Caco-2 (cell line): Measurements from ENCODE around the gene ZNF302. TPM values are rescaled to one million over a fixed set of nuclear protein-coding genes. Genes with fewer than 3 reads are reported as not detected.
"Not testable (repeated sequence)": the region's sequence is repeated elsewhere in the genome, so short reads cannot be mapped to it uniquely, and the experiment has no call there.

Source experiments
- BruUV-seq: library from RNA; stranded (reverse); fragments of 400-500 nt; replicated peaks from 2 replicates; lab custom pipeline; 2021; lab: Mats Ljungman, UMichigan
- CTCF ChIA-PET: fragments of 300-600 bp; sonication (Branson Sonifier 250); formaldehyde crosslinking; loops from one replicate; lab custom pipeline; 2022; ENCODE audit warnings: antibody characterized with exemption; lab: Charles Lee
- POLR2A ChIA-PET: fragments of 300-600 bp; sonication (Branson Sonifier 250); formaldehyde crosslinking; loops from one replicate; lab custom pipeline; 2022; ENCODE audit warnings: antibody characterized with exemption; lab: Charles Lee
- DNase-seq, 2 experiments: peaks; one replicate each; pipeline versions ENCODE4 v3.0.0 to v3.0.0-alpha.2; 2020 to 2022
- H3K27me3 ChIP-seq: replicated peaks from 2 replicates; pipeline ENCODE4 v1.6.0; 2011; ENCODE audit warnings: low read length; ENCODE audit not compliant: control insufficient read depth, insufficient read depth
- H3K36me3 ChIP-seq: 2 replicates; pipeline ENCODE4 v1.5.1; 2011; ENCODE audit warnings: low read length; ENCODE audit not compliant: control insufficient read depth, insufficient read depth
- H3K4me1 ChIP-seq: fragments of 250-450 bp; sonication (Bioruptor Pico); 2 replicates; pipeline ENCODE4 v1.5.1; 2020; ENCODE audit warnings: mild to moderate bottlenecking
- H3K4me3 ChIP-seq: 2 replicates; pipeline ENCODE4 v1.5.1; 2011; ENCODE audit warnings: low read depth, mild to moderate bottlenecking, control low read depth, low read length
- H3K9me3 ChIP-seq: fragments of 250-450 bp; sonication (Bioruptor Pico); 2 replicates; pipeline ENCODE4 v1.5.1; 2020; ENCODE audit warnings: mild to moderate bottlenecking, moderate library complexity
- H3K27ac Mint-ChIP-seq: one replicate; pipeline ENCODE4 v1.8.0; 2022; ENCODE audit warnings: mixed read lengths; ENCODE audit not compliant: unreplicated experiment
- H3K27me3 Mint-ChIP-seq: one replicate; pipeline ENCODE4 v1.8.0; 2022; ENCODE audit warnings: mixed read lengths; ENCODE audit not compliant: insufficient read depth, unreplicated experiment
- H3K36me3 Mint-ChIP-seq: one replicate; pipeline ENCODE4 v1.8.0; 2022; ENCODE audit warnings: mild to moderate bottlenecking, mixed read lengths; ENCODE audit not compliant: insufficient read depth, unreplicated experiment
- H3K4me1 Mint-ChIP-seq: one replicate; pipeline ENCODE4 v1.8.0; 2022; ENCODE audit warnings: low read depth, mixed read lengths; ENCODE audit not compliant: unreplicated experiment
- H3K4me3 Mint-ChIP-seq: one replicate; pipeline ENCODE4 v1.8.0; 2022; ENCODE audit warnings: mild to moderate bottlenecking, moderate library complexity, mixed read lengths; ENCODE audit not compliant: unreplicated experiment
- H3K9me3 Mint-ChIP-seq: one replicate; pipeline ENCODE4 v1.8.0; 2022; ENCODE audit warnings: mixed read lengths; ENCODE audit not compliant: unreplicated experiment
- intact Hi-C: fragments of 100-400 bp; cut with micrococcal nuclease; formaldehyde crosslinking; loops from one replicate; pipeline ENCODE4 v1.10.0; 2022; ENCODE audit not compliant: unreplicated experiment
- total RNA-seq: library from RNA; stranded (reverse); gene quantifications from 2 replicates; pipeline ENCODE4 v1.2.3, GENCODE V29; 2022
- TF ChIP-seq, protein P1 (sequence below), 2 experiments: fragments of 200-600 bp in 1 of 2; IDR thresholded peaks; 1 replicate in 1 of 2; 2 replicates in 1 of 2; pipeline versions ENCODE4 v1.5.1 to v1.8.0; 2011 to 2022; ENCODE audit warnings: antibody characterized with exemption in 1 of 2, control low read depth in 1 of 2, inconsistent platforms in 1 of 2, low read depth in 1 of 2, low read length in 1 of 2, mild to moderate bottlenecking in 1 of 2, moderate library complexity in 1 of 2; ENCODE audit not compliant: insufficient read depth in 1 of 2, severe bottlenecking in 1 of 2, unreplicated experiment in 1 of 2

Gene ZNF302
- total RNA-seq, 1 experiment from 2014 or later, result 30.1 TPM

DNA sequence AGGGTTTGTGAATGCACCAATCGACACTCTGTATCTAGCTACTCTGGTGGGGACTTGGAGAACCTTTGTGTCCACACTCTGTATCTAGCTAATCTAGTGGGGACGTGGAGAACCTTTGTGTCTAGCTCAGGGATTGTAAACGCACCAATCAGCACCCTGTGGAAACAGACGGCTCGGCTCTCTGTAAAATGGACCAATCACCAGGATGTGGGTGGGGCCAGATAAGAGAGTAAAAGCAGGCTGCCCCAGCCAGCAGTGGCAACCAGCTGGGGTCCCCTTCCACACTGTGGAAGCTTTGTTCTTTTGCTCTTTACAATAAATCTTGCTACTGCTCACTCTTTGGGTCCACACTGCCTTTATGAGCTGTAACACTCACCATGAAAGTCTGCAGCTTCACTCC is 8.8 kb upstream of the ZNF302 start:
- H3K27me3 Mint-ChIP-seq, BruUV-seq, H3K36me3 Mint-ChIP-seq, H3K9me3 Mint-ChIP-seq, H3K4me1 ChIP-seq, H3K36me3 ChIP-seq, H3K27me3 ChIP-seq, intact Hi-C loops, H3K4me3 ChIP-seq, POLR2A ChIA-PET, H3K9me3 ChIP-seq, H3K4me1 Mint-ChIP-seq, DNase-seq, H3K27ac Mint-ChIP-seq, CTCF ChIA-PET, H3K4me3 Mint-ChIP-seq: not testable (repeated sequence)

DNA sequence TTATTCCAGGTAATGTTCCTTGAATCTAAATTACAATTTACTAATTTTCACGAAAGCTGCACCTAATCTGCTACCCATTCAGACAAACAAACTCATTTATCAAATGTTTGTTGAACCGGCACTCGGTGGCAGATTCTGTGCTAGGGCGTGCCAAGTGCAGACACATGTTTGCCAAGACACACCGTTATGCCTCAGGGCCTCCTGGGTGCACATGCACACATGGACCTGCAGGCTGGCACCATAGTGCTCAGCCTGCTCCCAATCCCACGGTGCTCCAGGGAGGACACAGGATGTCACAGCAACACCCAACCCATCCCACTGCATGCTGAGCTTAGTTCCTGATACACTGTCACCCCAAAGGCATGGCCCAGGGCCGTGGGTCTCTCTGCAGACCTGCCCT is 8.2 kb upstream of the ZNF302 start:
- Histone ChIP-seq H3K4me3 (no peak overlapping the region), H3K27me3 (no peaks in the 10 kb centered on the region), H3K4me1 (peaks cover 12% of the 10 kb centered on the region), H3K36me3 (no peaks in the 10 kb centered on the region), H3K9me3 (no peaks in the 10 kb centered on the region)
- DNase-seq, result no peak
- CTCF ChIA-PET, result no interaction called here
- Mint-ChIP-seq H3K27me3 (peaks cover 3% of the 10 kb centered on the region), H3K4me3 (no peak overlapping the region), H3K4me1 (no peaks in the 10 kb centered on the region), H3K36me3 (no peaks in the 10 kb centered on the region), H3K27ac (no peak overlapping the region), H3K9me3 (peaks cover 5% of the 10 kb centered on the region)
- TF ChIP-seq, protein P1, sequence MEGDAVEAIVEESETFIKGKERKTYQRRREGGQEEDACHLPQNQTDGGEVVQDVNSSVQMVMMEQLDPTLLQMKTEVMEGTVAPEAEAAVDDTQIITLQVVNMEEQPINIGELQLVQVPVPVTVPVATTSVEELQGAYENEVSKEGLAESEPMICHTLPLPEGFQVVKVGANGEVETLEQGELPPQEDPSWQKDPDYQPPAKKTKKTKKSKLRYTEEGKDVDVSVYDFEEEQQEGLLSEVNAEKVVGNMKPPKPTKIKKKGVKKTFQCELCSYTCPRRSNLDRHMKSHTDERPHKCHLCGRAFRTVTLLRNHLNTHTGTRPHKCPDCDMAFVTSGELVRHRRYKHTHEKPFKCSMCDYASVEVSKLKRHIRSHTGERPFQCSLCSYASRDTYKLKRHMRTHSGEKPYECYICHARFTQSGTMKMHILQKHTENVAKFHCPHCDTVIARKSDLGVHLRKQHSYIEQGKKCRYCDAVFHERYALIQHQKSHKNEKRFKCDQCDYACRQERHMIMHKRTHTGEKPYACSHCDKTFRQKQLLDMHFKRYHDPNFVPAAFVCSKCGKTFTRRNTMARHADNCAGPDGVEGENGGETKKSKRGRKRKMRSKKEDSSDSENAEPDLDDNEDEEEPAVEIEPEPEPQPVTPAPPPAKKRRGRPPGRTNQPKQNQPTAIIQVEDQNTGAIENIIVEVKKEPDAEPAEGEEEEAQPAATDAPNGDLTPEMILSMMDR (IDR thresholded peaks at IDR 0.05; ENCODE audit: insufficient read depth in 1 of 2, low read depth in 1 of 2, low read length in 1 of 2, severe bottlenecking in 1 of 2, unreplicated experiment in 1 of 2), result no peak
- POLR2A ChIA-PET, result no interaction called here
- no TSS peak for BruUV-seq
- intact Hi-C loops, result no loop called here

DNA sequence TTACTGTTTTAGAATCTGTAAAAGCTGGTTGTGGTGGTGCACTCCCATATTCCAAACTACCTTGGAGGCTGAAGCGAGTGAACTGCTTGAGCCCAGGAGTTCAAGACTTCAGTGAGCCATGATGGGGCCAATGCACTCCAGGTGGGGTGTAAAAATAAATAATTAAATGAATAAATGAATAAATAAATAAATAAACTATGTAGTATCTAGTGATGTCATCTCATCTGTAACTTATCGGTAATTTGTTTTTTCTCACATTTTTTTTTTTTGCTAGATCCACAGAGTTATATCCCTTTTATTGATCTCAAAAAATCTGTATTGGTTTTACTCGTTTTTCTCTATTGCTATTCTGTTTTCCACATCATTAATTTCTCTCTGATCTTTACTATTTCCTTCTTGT is 5.5 kb upstream of the ZNF302 start:
- intact Hi-C loops, result no loop called here
- DNase-seq, result no peak
- Histone ChIP-seq H3K9me3 (no peaks in the 10 kb centered on the region), H3K36me3 (no peaks in the 10 kb centered on the region), H3K27me3 (no peaks in the 10 kb centered on the region), H3K4me3 (no peak overlapping the region), H3K4me1 (peaks cover 12% of the 10 kb centered on the region)
- peaks cover 3% of the 10 kb centered on the region for H3K27me3 Mint-ChIP-seq
- CTCF ChIA-PET, result no interaction called here
- H3K36me3 Mint-ChIP-seq, result peaks cover 4% of the 10 kb centered on the region
- BruUV-seq, result no TSS peak
- H3K4me3 Mint-ChIP-seq, result no peak overlapping the region
- no peak overlapping the region for H3K27ac Mint-ChIP-seq
- TF ChIP-seq, protein P1 (IDR thresholded peaks at IDR 0.05; ENCODE audit: insufficient read depth in 1 of 2, low read depth in 1 of 2, low read length in 1 of 2, severe bottlenecking in 1 of 2, unreplicated experiment in 1 of 2), result no peak
- POLR2A ChIA-PET, result no interaction called here
- peaks cover 11% of the 10 kb centered on the region for H3K9me3 Mint-ChIP-seq
- no peaks in the 10 kb centered on the region for H3K4me1 Mint-ChIP-seq

DNA sequence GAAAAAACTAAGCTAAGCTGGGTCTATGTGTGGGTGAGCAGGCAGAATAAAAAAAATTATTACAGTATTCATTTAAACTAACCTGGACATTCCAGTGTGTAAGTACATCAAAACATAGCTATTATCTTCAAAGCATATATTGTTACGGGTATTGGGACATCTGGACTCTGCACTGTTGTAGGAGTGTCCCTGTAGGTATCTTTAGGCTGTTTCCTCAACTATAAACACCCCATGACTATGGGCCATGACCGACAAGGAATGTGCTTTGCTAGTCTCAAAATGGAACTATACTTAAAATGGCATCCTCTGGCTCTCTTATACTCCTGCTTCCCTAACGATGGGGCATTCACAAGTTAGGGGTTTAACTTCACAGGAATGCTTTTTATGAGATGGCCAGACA is 3.9 kb upstream of the ZNF302 start:
- Histone ChIP-seq H3K9me3 (no peaks in the 10 kb centered on the region), H3K4me3 (no peak overlapping the region), H3K36me3 (no peaks in the 10 kb centered on the region), H3K4me1 (peaks cover 14% of the 10 kb centered on the region), H3K27me3 (no peaks in the 10 kb centered on the region)
- Mint-ChIP-seq H3K36me3 (peaks cover 20% of the 10 kb centered on the region), H3K9me3 (peaks cover 11% of the 10 kb centered on the region), H3K4me3 (no peak overlapping the region), H3K27ac (no peak overlapping the region), H3K4me1 (no peaks in the 10 kb centered on the region), H3K27me3 (peaks cover 3% of the 10 kb centered on the region)
- CTCF ChIA-PET, result interaction anchor here (0.6 kb wide), 1 partner anchor 32 kb away, joined by 3 read pairs; no protein-coding TSS in a partner anchor
- TF ChIP-seq, protein P1 (IDR thresholded peaks at IDR 0.05; ENCODE audit: insufficient read depth in 1 of 2, low read depth in 1 of 2, low read length in 1 of 2, severe bottlenecking in 1 of 2, unreplicated experiment in 1 of 2), result no peak
- intact Hi-C loops, result no loop called here
- POLR2A ChIA-PET, result no interaction called here
- no TSS peak for BruUV-seq
- DNase-seq, result peak in 1 of 2 experiments; percentile 36
